K562 (cell line): ENCODE measurements around the gene DNAAF3. TPM values are rescaled to one million over a fixed set of nuclear protein-coding genes. Genes with fewer than 3 reads are reported as not detected.

Source experiments
- CHD1 ChIP-seq: fragments of 200-600 bp; sonication (generic); IDR thresholded peaks from one replicate; pipeline ENCODE4 v1.6.1; 2012; ENCODE audit warnings: mild to moderate bottlenecking, moderate library complexity, low read length, inconsistent platforms
- DPF2 ChIP-seq: fragments of 450-650 bp; IDR thresholded peaks from 2 replicates; pipeline ENCODE4 v1.6.1; 2016
- KLF1 ChIP-seq: fragments of 450-650 bp; IDR thresholded peaks from 2 replicates; pipeline ENCODE4 v1.6.1; 2016; ENCODE audit warnings: missing genetic modification characterization, missing compliant biosample characterization
- PHF8 ChIP-seq: fragments of 200-600 bp; sonication (generic); IDR thresholded peaks from 2 replicates; pipeline ENCODE4 v1.6.1; 2012; ENCODE audit warnings: mixed run types, mild to moderate bottlenecking, inconsistent platforms, low read length, moderate library complexity, borderline replicate concordance
- PURB ChIP-seq: sonication (generic); formaldehyde crosslinking; IDR thresholded peaks from 2 replicates; pipeline ENCODE4 v1.9.0; 2021; ENCODE audit warnings: low read depth, mild to moderate bottlenecking, missing genetic modification reagents
- STAT5A ChIP-seq: IDR thresholded peaks from 2 replicates; pipeline ENCODE4 v1.6.1; 2012; ENCODE audit warnings: low read length, inconsistent platforms, borderline replicate concordance
- TAF1 ChIP-seq: IDR thresholded peaks from 2 replicates; pipeline ENCODE4 v1.6.1; 2011; ENCODE audit warnings: mild to moderate bottlenecking, low read length, moderate library complexity; ENCODE audit not compliant: insufficient read depth, control insufficient read depth, severe bottlenecking; ENCODE audit errors: extremely low read depth
- polyA plus RNA-seq, 8 experiments: library from polyadenylated mRNA; depleted of rRNA in 4 of 8; stranded (reverse) in 5 of 8; unstranded in 3 of 8; fragments of >200 nt; fragmentation: Nextera tagmentation in 2 of 8; fragmentation: Illumina TruSeq in 1 of 8; extraction: Ambion mirVana in 2 of 8; extraction: Trizol in 1 of 8; gene quantifications; 2 replicates each; pipeline versions ENCODE4 v1.2.1 to v1.2.3, GENCODE V29; 2011 to 2014; ENCODE audit warnings: inconsistent platforms in 1 of 8, missing spikeins in 1 of 8
- total RNA-seq, 7 experiments: library from RNA; depleted of rRNA in 6 of 7; stranded (reverse); fragments of >200 nt in 6 of 7; fragmentation: Illumina TruSeq in 2 of 7; extraction: Trizol in 2 of 7; gene quantifications; 2 replicates each; pipeline versions ENCODE4 v1.2.1 to v1.2.3, GENCODE V29; 2011 to 2021; ENCODE audit warnings: low replicate concordance in 1 of 7
- TF ChIP-seq, protein P1 (sequence below): fragments of 250-450 bp; sonication (Bioruptor Pico); IDR thresholded peaks from 2 replicates; pipeline ENCODE4 v1.4.0; 2020; ENCODE audit warnings: mild to moderate bottlenecking, moderate library complexity
- TF ChIP-seq, protein P2 (sequence below): sonication (generic); formaldehyde crosslinking; IDR thresholded peaks from 2 replicates; pipeline ENCODE4 v1.8.1; 2023; ENCODE audit warnings: missing genetic modification reagents, mild to moderate bottlenecking, borderline replicate concordance
- TF ChIP-seq, protein P3 (sequence below): fragments of 450-650 bp; formaldehyde crosslinking; IDR thresholded peaks from 2 replicates; pipeline ENCODE4 v1.4.0; 2020; ENCODE audit warnings: mild to moderate bottlenecking, mixed read lengths
- TF ChIP-seq, protein P4 (sequence below): fragments of 200-800 bp; sonication (Bioruptor generic); IDR thresholded peaks from 2 replicates; pipeline ENCODE4 v1.6.1; 2017; ENCODE audit warnings: missing genetic modification characterization, missing compliant biosample characterization
- TF ChIP-seq, protein P5 (sequence below): sonication (generic); formaldehyde crosslinking; IDR thresholded peaks from 2 replicates; pipeline ENCODE4 v1.8.1; 2023; ENCODE audit warnings: mild to moderate bottlenecking, missing genetic modification reagents

The DNAAF3 gene
- total and polyA plus RNA-seq, 9 of the 15 experiments (the other 6 are each of a cell fraction or from before 2014, with no cell fraction given) = 21.6 to 61.5 (median 43.0) TPM

DNA sequence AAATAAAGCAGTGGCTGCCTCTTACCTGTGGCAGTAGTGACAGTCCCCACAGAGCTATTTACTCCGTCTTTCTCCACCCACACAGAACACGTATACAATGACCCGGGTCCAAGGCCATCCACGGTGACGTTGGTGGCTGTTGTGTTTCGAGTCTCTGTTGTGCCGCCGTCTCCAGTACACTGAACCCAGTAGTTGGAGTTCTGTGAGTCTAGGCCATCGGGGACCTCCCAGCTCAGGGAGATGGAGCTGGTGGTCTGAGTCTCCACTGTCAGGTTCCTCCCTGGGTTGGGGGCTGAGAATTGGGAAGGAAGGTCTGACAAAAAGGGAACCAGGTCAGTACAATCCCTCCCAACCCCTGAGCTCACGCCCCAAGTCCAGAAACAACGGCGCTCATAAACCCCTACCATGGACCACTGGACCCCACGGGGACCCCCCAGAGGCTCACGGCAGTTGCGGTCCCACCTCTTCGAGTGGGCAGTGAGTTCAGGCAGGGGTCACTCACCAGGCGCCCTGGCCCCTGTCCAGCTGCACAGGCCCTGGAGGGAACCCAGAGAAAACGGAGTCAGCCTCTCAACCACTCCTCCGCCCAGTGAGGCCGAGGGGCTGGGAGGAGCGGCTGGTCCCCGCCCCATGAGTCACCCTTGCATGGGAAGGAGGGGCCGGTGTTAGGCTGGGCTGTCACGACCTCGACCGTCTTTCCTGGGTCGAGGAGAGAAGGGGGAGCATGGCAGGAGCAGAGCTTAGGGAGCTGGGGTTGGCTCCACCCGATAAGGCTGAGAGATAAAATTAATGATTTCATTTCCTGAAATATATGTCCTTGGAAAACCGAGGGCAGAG is 40.5 kb upstream of the DNAAF3 start (continued):
- TF ChIP-seq TAF1 (peak; percentile 86), CHD1 (no peak), KLF1 (tag) (peak; percentile 81), PURB (no peak), DPF2 (peak; percentile 94), PHF8 (peak; percentile 69; the same call in 1 of the 2 replicates), STAT5A (no peak)
- TF ChIP-seq, protein P1, sequence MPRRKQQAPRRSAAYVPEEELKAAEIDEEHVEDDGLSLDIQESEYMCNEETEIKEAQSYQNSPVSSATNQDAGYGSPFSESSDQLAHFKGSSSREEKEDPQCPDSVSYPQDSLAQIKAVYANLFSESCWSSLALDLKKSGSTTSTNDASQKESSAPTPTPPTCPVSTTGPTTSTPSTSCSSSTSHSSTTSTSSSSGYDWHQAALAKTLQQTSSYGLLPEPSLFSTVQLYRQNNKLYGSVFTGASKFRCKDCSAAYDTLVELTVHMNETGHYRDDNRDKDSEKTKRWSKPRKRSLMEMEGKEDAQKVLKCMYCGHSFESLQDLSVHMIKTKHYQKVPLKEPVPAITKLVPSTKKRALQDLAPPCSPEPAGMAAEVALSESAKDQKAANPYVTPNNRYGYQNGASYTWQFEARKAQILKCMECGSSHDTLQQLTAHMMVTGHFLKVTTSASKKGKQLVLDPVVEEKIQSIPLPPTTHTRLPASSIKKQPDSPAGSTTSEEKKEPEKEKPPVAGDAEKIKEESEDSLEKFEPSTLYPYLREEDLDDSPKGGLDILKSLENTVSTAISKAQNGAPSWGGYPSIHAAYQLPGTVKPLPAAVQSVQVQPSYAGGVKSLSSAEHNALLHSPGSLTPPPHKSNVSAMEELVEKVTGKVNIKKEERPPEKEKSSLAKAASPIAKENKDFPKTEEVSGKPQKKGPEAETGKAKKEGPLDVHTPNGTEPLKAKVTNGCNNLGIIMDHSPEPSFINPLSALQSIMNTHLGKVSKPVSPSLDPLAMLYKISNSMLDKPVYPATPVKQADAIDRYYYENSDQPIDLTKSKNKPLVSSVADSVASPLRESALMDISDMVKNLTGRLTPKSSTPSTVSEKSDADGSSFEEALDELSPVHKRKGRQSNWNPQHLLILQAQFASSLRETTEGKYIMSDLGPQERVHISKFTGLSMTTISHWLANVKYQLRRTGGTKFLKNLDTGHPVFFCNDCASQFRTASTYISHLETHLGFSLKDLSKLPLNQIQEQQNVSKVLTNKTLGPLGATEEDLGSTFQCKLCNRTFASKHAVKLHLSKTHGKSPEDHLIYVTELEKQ (CRISPR knock-in tag) = no peak
- TF ChIP-seq, protein P2, sequence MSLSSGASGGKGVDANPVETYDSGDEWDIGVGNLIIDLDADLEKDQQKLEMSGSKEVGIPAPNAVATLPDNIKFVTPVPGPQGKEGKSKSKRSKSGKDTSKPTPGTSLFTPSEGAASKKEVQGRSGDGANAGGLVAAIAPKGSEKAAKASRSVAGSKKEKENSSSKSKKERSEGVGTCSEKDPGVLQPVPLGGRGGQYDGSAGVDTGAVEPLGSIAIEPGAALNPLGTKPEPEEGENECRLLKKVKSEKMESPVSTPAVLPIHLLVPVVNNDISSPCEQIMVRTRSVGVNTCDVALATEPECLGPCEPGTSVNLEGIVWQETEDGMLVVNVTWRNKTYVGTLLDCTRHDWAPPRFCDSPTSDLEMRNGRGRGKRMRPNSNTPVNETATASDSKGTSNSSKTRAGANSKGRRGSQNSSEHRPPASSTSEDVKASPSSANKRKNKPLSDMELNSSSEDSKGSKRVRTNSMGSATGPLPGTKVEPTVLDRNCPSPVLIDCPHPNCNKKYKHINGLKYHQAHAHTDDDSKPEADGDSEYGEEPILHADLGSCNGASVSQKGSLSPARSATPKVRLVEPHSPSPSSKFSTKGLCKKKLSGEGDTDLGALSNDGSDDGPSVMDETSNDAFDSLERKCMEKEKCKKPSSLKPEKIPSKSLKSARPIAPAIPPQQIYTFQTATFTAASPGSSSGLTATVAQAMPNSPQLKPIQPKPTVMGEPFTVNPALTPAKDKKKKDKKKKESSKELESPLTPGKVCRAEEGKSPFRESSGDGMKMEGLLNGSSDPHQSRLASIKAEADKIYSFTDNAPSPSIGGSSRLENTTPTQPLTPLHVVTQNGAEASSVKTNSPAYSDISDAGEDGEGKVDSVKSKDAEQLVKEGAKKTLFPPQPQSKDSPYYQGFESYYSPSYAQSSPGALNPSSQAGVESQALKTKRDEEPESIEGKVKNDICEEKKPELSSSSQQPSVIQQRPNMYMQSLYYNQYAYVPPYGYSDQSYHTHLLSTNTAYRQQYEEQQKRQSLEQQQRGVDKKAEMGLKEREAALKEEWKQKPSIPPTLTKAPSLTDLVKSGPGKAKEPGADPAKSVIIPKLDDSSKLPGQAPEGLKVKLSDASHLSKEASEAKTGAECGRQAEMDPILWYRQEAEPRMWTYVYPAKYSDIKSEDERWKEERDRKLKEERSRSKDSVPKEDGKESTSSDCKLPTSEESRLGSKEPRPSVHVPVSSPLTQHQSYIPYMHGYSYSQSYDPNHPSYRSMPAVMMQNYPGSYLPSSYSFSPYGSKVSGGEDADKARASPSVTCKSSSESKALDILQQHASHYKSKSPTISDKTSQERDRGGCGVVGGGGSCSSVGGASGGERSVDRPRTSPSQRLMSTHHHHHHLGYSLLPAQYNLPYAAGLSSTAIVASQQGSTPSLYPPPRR (CRISPR knock-in tag) = no peak
- TF ChIP-seq, protein P3, sequence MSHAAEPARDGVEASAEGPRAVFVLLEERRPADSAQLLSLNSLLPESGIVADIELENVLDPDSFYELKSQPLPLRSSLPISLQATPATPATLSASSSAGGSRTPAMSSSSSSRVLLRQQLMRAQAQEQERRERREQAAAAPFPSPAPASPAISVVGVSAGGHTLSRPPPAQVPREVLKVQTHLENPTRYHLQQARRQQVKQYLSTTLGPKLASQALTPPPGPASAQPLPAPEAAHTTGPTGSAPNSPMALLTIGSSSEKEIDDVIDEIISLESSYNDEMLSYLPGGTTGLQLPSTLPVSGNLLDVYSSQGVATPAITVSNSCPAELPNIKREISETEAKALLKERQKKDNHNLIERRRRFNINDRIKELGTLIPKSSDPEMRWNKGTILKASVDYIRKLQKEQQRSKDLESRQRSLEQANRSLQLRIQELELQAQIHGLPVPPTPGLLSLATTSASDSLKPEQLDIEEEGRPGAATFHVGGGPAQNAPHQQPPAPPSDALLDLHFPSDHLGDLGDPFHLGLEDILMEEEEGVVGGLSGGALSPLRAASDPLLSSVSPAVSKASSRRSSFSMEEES = no peak
- TF ChIP-seq, protein P4, sequence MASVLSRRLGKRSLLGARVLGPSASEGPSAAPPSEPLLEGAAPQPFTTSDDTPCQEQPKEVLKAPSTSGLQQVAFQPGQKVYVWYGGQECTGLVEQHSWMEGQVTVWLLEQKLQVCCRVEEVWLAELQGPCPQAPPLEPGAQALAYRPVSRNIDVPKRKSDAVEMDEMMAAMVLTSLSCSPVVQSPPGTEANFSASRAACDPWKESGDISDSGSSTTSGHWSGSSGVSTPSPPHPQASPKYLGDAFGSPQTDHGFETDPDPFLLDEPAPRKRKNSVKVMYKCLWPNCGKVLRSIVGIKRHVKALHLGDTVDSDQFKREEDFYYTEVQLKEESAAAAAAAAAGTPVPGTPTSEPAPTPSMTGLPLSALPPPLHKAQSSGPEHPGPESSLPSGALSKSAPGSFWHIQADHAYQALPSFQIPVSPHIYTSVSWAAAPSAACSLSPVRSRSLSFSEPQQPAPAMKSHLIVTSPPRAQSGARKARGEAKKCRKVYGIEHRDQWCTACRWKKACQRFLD (CRISPR knock-in tag) = no peak
- TF ChIP-seq, protein P5, sequence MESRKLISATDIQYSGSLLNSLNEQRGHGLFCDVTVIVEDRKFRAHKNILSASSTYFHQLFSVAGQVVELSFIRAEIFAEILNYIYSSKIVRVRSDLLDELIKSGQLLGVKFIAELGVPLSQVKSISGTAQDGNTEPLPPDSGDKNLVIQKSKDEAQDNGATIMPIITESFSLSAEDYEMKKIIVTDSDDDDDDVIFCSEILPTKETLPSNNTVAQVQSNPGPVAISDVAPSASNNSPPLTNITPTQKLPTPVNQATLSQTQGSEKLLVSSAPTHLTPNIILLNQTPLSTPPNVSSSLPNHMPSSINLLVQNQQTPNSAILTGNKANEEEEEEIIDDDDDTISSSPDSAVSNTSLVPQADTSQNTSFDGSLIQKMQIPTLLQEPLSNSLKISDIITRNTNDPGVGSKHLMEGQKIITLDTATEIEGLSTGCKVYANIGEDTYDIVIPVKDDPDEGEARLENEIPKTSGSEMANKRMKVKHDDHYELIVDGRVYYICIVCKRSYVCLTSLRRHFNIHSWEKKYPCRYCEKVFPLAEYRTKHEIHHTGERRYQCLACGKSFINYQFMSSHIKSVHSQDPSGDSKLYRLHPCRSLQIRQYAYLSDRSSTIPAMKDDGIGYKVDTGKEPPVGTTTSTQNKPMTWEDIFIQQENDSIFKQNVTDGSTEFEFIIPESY (CRISPR knock-in tag) = 0 out of 2 replicates have a peak, but pooled peaks have one; percentile 24
